G401.6 (cell line): ENCODE data around the gene THAP3.
"Not testable (repeated sequence)": the region's sequence is repeated elsewhere in the genome, so short reads cannot be mapped to it uniquely, and the experiment has no call there.

Experiments
- FAIRE-seq: peaks from 2 replicates; lab custom pipeline; 2012; peaks lifted over from hg19 to GRCh38; lab: Jason Lieb, UNC

Gene THAP3

GRCh38 chr1:6591644-6592043 is 33.0 kb upstream of the THAP3 start:
- no peak for FAIRE-seq

GRCh38 chr1:6592441-6592840 is 32.2 kb upstream of the THAP3 start:
- no peak for FAIRE-seq

GRCh38 chr1:6592865-6593593 is 31.6 kb upstream of the THAP3 start:
- no peak for FAIRE-seq

- no peak for FAIRE-seq
These were observed 30.9 kb upstream of the THAP3 start for GRCh38 chr1:6593810-6594209.

GRCh38 chr1:6594977-6595740 is 29.5 kb upstream of the THAP3 start:
- no peak for FAIRE-seq

GRCh38 chr1:6596351-6596750 is 28.3 kb upstream of the THAP3 start:
- FAIRE-seq: no peak

GRCh38 chr1:6596886-6597776 is 27.5 kb upstream of the THAP3 start:
- no peak for FAIRE-seq

- no peak for FAIRE-seq
These were observed 26.9 kb upstream of the THAP3 start for GRCh38 chr1:6597777-6598131.

- no peak for FAIRE-seq
These were observed 25.3 kb upstream of the THAP3 start for GRCh38 chr1:6599141-6599975.

- not testable (repeated sequence) for FAIRE-seq
These were observed 24.7 kb upstream of the THAP3 start for GRCh38 chr1:6599991-6600390.

GRCh38 chr1:6600410-6601048 is 24.1 kb upstream of the THAP3 start:
- no peak for FAIRE-seq

- peak; percentile 88 for FAIRE-seq
These were observed 23.4 kb upstream of the THAP3 start for GRCh38 chr1:6601049-6601922.

GRCh38 chr1:6601923-6602668 is 22.6 kb upstream of the THAP3 start:
- FAIRE-seq: no peak

- FAIRE-seq: no peak
These were observed 21.9 kb upstream of the THAP3 start, which contains the start of gene KLHL21 for GRCh38 chr1:6602669-6603237. Gene KLHL21, minus strand, starts transcription at chr1:6602869. Its CDS starts 52 bp downstream, at chr1:6602817.

GRCh38 chr1:6603238-6603914 is 21.3 kb upstream of the THAP3 start:
- FAIRE-seq: peak; percentile 84

- peak; percentile 79 for FAIRE-seq
These were observed 20.6 kb upstream of the THAP3 start for GRCh38 chr1:6603915-6604558.

GRCh38 chr1:6612641-6613360 is 11.9 kb upstream of the THAP3 start:
- FAIRE-seq: no peak
